GM12865 (cell line): ENCODE results near the gene PLEKHA1.

ENCODE experiments used
- DNase-seq: peaks from one replicate; pipeline ENCODE4 v3.0.0; 2010; ENCODE audit warnings: low read depth
- H3K4me3 ChIP-seq: 2 replicates; pipeline ENCODE4 v1.5.1; 2011; ENCODE audit warnings: mild to moderate bottlenecking, low read depth, low read length, control low read depth
- TF ChIP-seq, protein P1 (sequence below): IDR thresholded peaks from 2 replicates; pipeline ENCODE4 v1.5.1; 2011; ENCODE audit warnings: low read length, control low read depth, low read depth, inconsistent platforms; ENCODE audit not compliant: insufficient read depth; ENCODE audit errors: missing control alignments

The PLEKHA1 gene

DNA sequence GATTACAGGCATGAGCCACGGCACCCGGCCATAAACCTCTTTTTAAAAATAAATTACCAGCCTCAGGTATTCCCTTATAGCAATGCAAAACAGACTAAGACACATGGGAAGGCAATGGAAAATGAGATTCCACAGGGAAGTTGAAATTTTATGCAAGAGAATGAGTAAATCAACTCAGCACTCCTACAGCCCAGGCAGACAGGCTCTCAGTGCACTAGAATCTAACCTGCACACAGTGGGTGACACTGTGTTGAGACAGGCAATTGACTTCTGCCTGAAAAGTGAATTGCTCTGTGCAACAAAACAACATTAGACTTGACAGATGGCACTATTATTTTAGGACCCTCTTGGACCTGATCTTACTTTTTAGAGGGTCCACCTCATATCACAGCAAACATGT, 20.1 kb upstream of the PLEKHA1 start:
- H3K4me3 ChIP-seq: no peak overlapping the region
- DNase-seq: no peak
- TF ChIP-seq, protein P1, sequence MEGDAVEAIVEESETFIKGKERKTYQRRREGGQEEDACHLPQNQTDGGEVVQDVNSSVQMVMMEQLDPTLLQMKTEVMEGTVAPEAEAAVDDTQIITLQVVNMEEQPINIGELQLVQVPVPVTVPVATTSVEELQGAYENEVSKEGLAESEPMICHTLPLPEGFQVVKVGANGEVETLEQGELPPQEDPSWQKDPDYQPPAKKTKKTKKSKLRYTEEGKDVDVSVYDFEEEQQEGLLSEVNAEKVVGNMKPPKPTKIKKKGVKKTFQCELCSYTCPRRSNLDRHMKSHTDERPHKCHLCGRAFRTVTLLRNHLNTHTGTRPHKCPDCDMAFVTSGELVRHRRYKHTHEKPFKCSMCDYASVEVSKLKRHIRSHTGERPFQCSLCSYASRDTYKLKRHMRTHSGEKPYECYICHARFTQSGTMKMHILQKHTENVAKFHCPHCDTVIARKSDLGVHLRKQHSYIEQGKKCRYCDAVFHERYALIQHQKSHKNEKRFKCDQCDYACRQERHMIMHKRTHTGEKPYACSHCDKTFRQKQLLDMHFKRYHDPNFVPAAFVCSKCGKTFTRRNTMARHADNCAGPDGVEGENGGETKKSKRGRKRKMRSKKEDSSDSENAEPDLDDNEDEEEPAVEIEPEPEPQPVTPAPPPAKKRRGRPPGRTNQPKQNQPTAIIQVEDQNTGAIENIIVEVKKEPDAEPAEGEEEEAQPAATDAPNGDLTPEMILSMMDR: no peak

DNA sequence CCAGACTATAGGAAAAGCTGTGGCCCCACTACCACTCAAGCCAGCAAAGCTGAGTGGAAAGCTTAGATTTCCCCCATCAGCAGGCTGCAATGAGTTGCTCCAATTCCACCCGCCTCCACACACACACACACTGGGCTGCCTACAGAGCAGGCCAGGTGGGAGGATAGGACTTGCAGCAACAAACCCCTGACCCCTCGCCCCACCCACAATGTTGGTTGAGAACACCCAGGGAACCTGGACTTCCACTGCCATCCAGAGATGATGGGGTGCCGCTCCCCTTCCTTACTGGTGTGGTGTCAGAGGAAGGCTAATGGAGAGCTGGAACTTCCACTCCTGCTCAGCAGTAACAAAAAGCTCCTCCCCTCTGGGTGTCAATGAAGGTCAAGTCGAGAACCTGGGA, 16.8 kb upstream of the PLEKHA1 start:
- H3K4me3 ChIP-seq: no peak overlapping the region
- DNase-seq: no peak
- TF ChIP-seq, protein P1: no peak

DNA sequence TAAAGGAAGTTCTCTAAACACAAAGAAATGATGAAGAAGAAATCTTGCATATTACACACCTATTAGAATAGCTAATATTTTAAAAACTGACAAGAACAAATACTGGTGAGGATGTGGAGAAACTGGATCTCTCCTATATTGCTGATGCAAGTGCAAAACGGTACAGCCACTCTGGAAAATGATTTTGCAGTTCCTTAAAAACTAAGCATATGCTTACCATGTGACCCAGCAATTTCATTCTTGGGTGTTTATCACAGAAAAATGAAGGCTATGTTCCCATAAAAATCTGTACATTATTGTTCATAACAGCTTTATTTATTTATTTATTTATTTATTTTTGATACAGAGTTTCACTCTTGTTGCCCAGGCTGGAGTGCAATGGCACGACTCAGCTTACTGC, 14.9 kb upstream of the PLEKHA1 start:
- TF ChIP-seq, protein P1: no peak
- H3K4me3 ChIP-seq: no peak overlapping the region
- DNase-seq: no peak

DNA sequence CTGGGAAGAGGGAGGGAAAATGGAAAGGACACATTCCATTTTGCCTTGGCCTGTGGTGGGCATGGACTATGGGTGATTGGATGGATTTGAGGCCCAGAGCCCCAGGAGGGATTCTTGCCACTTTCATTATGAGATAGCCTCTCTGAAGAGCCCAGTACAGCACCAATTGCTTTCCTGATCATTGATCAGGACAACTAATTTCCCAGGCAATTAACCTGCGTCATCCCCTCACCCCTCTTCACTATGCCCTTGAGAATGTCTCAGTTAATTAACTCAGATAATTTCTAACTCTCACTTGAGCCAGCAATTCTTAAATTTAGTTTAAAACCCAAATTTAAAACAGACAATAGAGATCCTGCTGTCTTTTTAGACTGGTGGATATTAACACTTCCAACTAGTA, 13.5 kb upstream of the PLEKHA1 start:
- TF ChIP-seq, protein P1: no peak
- no peak overlapping the region for H3K4me3 ChIP-seq
- no peak for DNase-seq

DNA sequence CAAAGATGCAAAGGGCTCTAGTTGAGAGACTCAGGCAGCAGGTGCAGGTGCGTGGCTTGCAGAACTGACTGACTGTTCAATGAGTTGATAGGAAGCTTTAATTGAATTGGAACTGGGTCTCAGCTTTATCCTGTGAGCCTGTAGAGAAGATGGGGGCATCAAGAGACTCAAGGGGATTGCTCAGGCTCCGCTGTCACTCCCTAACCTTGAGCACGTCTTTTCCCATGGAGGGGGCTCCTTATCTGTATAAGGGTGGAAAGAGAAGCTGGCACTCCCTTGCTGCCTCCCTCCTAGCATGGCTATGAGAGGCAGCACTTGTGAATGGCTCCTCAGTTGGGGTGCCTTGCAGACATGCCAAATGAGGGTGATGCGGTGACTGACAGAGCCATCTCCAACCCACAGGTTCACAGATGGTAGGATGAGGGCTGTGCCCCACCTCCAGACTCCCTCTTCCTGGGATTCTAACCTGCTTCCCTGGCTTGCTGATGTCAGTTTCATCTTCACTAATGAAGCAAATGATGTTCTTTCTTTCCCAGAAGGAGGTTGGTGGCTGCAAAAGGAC, 12.4 kb upstream of the PLEKHA1 start:
- no peak for DNase-seq
- TF ChIP-seq, protein P1: no peak
- H3K4me3 ChIP-seq: no peak overlapping the region

DNA sequence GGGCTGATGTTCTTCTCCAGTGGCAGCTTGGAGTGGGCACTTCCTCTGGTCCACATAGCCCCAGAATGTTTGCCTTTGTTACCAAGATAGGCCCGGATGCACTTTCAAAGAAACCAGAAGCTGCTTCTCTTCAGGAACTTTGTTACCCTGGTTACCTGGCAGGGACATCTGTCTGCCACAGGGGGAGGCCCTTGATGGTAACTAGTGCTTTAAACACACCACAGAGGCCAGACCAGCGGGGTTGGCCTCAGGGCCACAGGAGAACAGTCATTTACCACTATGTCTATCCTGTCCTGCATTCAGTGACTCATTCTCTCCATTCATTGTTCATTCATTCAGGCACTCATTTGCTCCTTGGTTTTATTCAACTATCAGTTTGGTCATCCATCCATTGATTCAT, 11.9 kb upstream of the PLEKHA1 start:
- no peak for DNase-seq
- no peak overlapping the region for H3K4me3 ChIP-seq
- TF ChIP-seq, protein P1: no peak

DNA sequence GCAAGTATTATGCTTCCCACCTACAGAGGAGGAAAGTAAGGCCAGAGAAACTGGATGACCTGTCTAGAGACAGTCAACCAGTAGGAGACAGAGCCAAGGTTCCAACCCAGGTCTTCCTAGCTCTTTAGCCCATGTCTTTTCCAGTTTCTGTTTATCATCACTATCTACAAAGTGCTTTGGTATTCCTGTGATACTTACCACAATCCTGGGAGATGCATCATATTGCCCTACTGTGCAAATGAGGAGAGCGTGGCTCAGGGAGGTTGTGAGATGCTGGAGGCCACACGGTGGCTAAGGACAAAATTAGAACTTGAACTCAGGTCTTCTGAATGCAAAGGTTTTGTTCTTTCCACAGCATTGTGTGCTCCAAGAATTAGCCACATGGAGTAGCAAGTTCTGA, 11.2 kb upstream of the PLEKHA1 start:
- DNase-seq: no peak
- H3K4me3 ChIP-seq: no peak overlapping the region
- TF ChIP-seq, protein P1: no peak
